ENCODE measurements around the gene SLC44A1. TPM values are rescaled to one million over a fixed set of nuclear protein-coding genes. Genes with fewer than 3 reads are reported as not detected.

SLC44A1 gene
- total RNA-seq, 4 donors from 2014 or later = 35.4 to 62.3 (median 48.2) TPM

DNA sequence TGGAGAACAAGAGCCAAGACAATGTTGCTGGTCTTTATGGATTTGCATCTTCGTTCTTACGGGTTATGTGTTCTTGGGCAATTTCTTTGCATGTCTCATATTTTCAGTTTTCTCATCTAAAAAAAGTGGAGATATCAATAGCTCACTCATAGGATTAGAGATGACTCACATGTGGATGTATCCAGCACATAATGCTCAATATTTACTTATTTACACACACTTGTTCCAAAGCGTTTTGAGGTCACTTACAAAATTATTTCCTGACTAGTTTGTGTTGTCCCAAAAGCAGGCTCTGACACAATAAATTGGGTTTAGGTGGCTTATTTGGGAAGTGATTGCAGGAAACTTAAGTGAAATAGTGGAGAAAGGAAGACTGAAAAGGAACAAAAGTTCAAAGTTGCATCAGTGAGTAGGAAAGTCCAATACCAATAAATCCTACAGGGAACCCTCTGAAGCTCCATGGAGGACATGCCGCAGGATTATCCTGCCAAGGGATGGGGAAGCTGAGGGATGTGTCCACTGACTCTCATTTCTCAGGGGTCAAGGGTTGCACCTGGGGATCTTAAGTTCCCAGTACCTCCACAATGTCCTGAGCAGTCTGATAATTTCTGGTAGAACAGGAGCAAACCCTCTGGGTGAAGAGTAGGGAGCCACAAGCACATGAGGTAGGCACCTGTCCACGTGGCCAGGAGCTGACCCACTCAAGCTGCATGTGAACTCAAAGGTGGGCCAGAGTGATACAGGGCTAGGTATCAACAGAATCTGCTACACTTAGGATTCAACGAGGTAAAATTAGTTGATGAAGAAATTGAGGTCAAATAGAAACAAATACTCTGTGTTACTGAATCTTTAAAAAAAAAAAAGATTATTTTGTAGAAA, 37.4 kb upstream of the SLC44A1 start:
- no peak for TF ChIP-seq CTCF (IDR thresholded peaks at IDR 0.05)
- ATAC-seq (ENCODE audit: low FRiP score) = peak; percentile 29

DNA sequence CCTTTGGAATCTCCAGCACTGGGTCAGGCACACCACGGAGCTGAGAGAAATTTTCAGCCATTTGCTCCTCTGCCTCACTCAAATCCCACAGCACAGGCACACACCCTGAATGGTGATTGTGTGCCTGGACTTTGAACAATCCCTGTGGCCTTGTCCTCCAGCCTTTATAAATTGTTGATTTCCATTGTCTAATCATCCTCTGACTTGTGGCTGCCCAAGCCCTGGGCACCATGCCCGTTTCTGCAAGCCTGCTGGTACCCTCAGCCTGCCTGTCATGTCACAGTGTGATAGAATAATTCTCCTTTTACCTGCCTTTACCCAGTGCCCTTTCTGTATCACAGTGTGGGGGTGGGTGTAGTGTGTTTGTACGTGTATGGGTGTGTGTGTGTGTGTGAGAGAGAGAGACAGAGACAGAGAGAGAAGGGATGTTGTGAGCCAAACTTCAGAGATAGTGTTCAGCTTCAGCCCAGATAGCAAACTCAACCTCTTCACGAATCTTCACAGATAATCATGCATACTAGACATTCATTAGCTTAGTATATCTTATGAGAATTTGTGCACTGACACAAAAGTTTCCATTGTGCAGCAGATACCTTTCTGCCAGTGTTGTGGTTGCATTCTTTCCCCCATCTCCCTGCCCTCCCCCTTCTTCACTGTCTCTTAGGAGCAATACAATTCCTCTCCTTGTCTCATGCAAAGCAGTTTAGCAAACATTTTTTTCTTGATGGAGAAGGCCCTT, 27.8 kb upstream of the SLC44A1 start:
- TF ChIP-seq CTCF (IDR thresholded peaks at IDR 0.05) = no peak
- DNase-seq (ENCODE audit: low spot score) (no peak), ATAC-seq (ENCODE audit: low FRiP score) (no peak)

More for the DNA sequence above, 37.4 kb upstream of the SLC44A1 start:
- no peak for DNase-seq (ENCODE audit: low spot score)

GRCh38 chr9:105218673-105219072, 25.8 kb upstream of the SLC44A1 start:
- DNase-seq (ENCODE audit: low spot score) = no peak
- no peak for TF ChIP-seq CTCF (IDR thresholded peaks at IDR 0.05)
- ATAC-seq (ENCODE audit: low FRiP score) = no peak

DNA sequence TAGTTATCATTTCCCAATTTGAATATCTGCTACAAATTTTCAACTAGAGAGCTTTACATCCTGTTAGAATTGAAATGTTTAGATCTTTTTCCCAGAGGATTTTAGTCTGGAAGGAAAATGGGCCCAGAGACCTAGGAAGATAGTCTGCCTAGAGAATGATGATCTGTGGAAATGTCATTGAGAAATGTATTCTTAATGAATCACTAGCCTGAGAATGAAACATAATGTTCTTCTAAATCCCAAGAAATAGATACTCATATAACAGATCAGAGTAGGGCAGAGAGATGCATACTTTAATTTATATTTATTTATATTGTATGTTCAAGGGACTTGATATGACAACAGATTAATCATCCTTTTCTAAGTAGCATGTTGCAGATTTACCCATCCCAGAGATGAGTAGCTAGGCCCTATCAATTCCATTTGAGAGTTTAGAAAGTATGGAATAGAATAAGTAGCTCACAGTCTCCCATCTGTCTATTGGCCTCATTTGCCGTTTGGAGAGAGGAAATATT, 25.1 kb upstream of the SLC44A1 start:
- DNase-seq (ENCODE audit: low spot score) = no peak
- TF ChIP-seq CTCF (IDR thresholded peaks at IDR 0.05) = no peak
- no peak for ATAC-seq (ENCODE audit: low FRiP score)

DNA sequence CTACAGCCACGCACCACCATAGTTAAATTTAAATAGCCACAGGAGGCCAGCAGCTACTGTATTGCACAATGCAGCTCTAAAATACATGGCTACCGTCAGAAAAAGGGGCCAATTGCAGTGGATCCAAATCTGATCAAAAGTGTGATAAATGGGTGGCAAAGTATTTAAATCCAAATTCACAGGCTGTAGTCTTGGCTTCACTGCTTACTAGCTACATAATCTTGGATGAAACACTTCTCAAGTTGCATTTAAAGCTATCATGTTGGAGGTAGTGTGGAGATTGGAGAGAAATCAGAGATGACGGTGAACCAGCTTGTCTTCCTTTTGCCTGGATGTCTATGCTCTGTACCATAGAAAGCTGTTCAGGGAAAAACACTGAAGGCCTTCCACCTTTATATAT, 24.0 kb upstream of the SLC44A1 start:
- ATAC-seq (ENCODE audit: low FRiP score) (no peak), DNase-seq (ENCODE audit: low spot score) (no peak)
- no peak for TF ChIP-seq CTCF (IDR thresholded peaks at IDR 0.05)

DNA sequence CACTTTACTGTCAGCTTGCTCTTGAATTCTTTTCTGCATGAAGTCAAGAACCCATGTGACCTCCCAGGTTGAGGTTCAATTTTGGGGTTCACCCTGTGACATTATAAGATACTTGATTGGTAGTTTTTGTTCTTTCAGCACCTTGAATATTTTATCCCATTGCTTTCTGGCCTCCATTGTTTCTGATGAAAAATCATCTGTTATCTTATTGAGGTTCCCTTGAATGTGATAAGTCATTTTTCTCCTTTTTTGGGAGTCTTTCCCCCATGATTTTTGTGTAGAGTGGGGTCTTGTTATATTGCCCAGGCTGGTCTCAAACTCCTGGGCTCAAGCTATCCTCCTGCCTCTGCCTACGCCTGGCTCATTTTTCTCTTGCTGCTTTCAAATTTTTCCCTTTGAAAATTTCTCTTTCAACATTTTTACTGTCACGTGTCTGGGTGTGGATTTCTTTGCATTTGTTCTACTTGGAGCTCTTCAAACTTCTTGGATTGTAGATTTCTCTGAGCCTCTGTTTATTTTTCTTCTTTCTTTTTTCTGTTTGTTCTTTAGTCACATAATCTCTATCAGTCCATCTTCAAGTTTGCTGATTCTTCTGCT, 20.8 kb upstream of the SLC44A1 start:
- no peak for ATAC-seq (ENCODE audit: low FRiP score)
- no peak for DNase-seq (ENCODE audit: low spot score)
- TF ChIP-seq CTCF (IDR thresholded peaks at IDR 0.05) = no peak

Measured in omental fat pad (tissue), 4 donors.